OCI-LY7 (cell line): ENCODE measurements around the gene ATG9B. TPM values are rescaled to one million over a fixed set of nuclear protein-coding genes. Genes with fewer than 3 reads are reported as not detected.

Experiments used
- BruUV-seq: library from RNA; stranded (reverse); fragments of 400-500 nt; replicated peaks from 2 replicates; lab custom pipeline; 2021; lab: Mats Ljungman, UMichigan
- CTCF ChIA-PET: fragments of 300-600 bp; sonication (Branson Sonifier 250); formaldehyde crosslinking; loops from one replicate; lab custom pipeline; 2022; ENCODE audit warnings: antibody characterized with exemption; ENCODE audit not compliant: unreplicated experiment; lab: Charles Lee
- POLR2A ChIA-PET: fragments of 300-600 bp; sonication (Branson Sonifier 250); formaldehyde crosslinking; loops from one replicate; lab custom pipeline; 2022; ENCODE audit warnings: antibody characterized with exemption; lab: Charles Lee
- DNase-seq: peaks from one replicate; pipeline ENCODE4 v3.0.0-alpha.2; 2015; ENCODE audit warnings: low spot score
- H2AFZ ChIP-seq: fragments of 200-600 bp; sonication (generic), shearing (Covaris generic); 2 replicates; pipeline ENCODE4 v1.6.1; 2014; ENCODE audit warnings: mild to moderate bottlenecking, antibody characterized with exemption, low read length, moderate library complexity
- H3K27ac ChIP-seq: fragments of 200-600 bp; sonication (generic); 2 replicates; pipeline ENCODE4 v1.5.1; 2014; ENCODE audit warnings: mixed run types, low read depth, mild to moderate bottlenecking, moderate library complexity, low read length, inconsistent platforms; ENCODE audit not compliant: poor library complexity, severe bottlenecking
- H3K36me3 ChIP-seq: fragments of 200-600 bp; sonication (generic); 2 replicates; pipeline ENCODE4 v1.6.1; 2014; ENCODE audit warnings: mild to moderate bottlenecking, antibody characterized with exemption, low read length, moderate library complexity, mixed read lengths; ENCODE audit not compliant: insufficient read depth
- H3K4me1 ChIP-seq: fragments of 200-600 bp; sonication (generic); 2 replicates; pipeline ENCODE4 v1.5.1; 2014; ENCODE audit warnings: mild to moderate bottlenecking, low read length; ENCODE audit not compliant: insufficient read depth, poor library complexity, severe bottlenecking
- H3K4me2 ChIP-seq: fragments of 200-600 bp; sonication (generic); 2 replicates; pipeline ENCODE4 v1.6.1; 2014; ENCODE audit warnings: mild to moderate bottlenecking, low read length
- H3K4me3 ChIP-seq: fragments of 200-600 bp; sonication (generic); 2 replicates; pipeline ENCODE4 v1.5.1; 2014; ENCODE audit warnings: mild to moderate bottlenecking, low read depth, low read length; ENCODE audit not compliant: poor library complexity, severe bottlenecking
- H3K79me2 ChIP-seq: fragments of 200-600 bp; sonication (generic); 2 replicates; pipeline ENCODE4 v1.6.1; 2016; ENCODE audit warnings: low read depth, mild to moderate bottlenecking, low read length, moderate library complexity, mixed read lengths; ENCODE audit not compliant: insufficient read depth
- H3K9me2 ChIP-seq: fragments of 200-600 bp; sonication (generic); 2 replicates; pipeline ENCODE4 v1.6.1; 2016; ENCODE audit warnings: mild to moderate bottlenecking, low read length, mixed read lengths; ENCODE audit not compliant: insufficient read depth
- H3K9me3 ChIP-seq: fragments of 200-600 bp; sonication (generic); 2 replicates; pipeline ENCODE4 v1.6.1; 2014; ENCODE audit warnings: mild to moderate bottlenecking, mixed run types, low read length, mixed read lengths
- H4K20me1 ChIP-seq: fragments of 200-600 bp; sonication (generic); 2 replicates; pipeline ENCODE4 v1.6.1; 2014; ENCODE audit warnings: mild to moderate bottlenecking, antibody characterized with exemption, low read length, moderate library complexity, mixed read lengths; ENCODE audit not compliant: insufficient read depth
- CTCF ChIP-seq: fragments of 200-600 bp; sonication (generic); conservative IDR thresholded peaks from 2 replicates; pipeline ENCODE4 v1.5.1; 2014; ENCODE audit warnings: mild to moderate bottlenecking, antibody characterized with exemption, low read length, moderate library complexity, mixed read lengths
- EZH2phosphoT487 ChIP-seq: fragments of 200-600 bp; sonication (generic); IDR thresholded peaks from 2 replicates; pipeline ENCODE4 v1.6.1; 2018; ENCODE audit warnings: low read depth, borderline replicate concordance, mild to moderate bottlenecking, mixed run types, antibody characterized with exemption, low read length, moderate library complexity, mixed read lengths
- intact Hi-C: fragments of 100-400 bp; cut with micrococcal nuclease; formaldehyde crosslinking; loops from one replicate; pipeline ENCODE4 v1.10.0; 2022; ENCODE audit not compliant: unreplicated experiment
- total RNA-seq, 2 experiments: library from RNA; depleted of rRNA in 1 of 2; stranded (reverse); fragments of >200 nt in 1 of 2; shearing (Covaris generic) in 1 of 2; gene quantifications; 2 replicates each; pipeline ENCODE4 v1.2.3, GENCODE V29; 2014 to 2022

The ATG9B gene
- total RNA-seq, 2 experiments from 2014 or later: 0.97 to 1.1 TPM

- intact Hi-C loops: loop anchor here (1.0 kb wide), 3 partner anchors 21 to 52 kb away; partner anchors contain the start of genes ABCB8 and FASTK
- no peaks in the 10 kb centered on the region for H3K9me2 ChIP-seq
- H2AFZ ChIP-seq: peak overlapping the region; percentile 87
- H3K9me3 ChIP-seq: no peaks in the 10 kb centered on the region
- H3K4me2 ChIP-seq: peak overlapping the region; percentile 98
- H3K4me1 ChIP-seq: peaks cover 33% of the 10 kb centered on the region
- peaks cover 8% of the 10 kb centered on the region for H3K36me3 ChIP-seq
- no peaks in the 10 kb centered on the region for H4K20me1 ChIP-seq
- BruUV-seq: TSS peak; percentile 65
- DNase-seq: peak; percentile 41
- TF ChIP-seq CTCF (no peak), EZH2phosphoT487 (no peak)
- ChIA-PET POLR2A (interaction anchor here (0.8 to 1.3 kb wide), 4 partner anchors 9 to 31 kb away, joined by 3 read pairs; partner anchors contain the start of genes ABCB8 and TMUB1), CTCF (no interaction called here)
- H3K4me3 ChIP-seq: peak overlapping the region; percentile 98
- peak overlapping the region; percentile 70 for H3K27ac ChIP-seq
- H3K79me2 ChIP-seq: peaks cover 14% of the 10 kb centered on the region; the same call in 1 of the 2 replicates
Observed at GRCh38 chr7:151058781-151059366, 34.6 kb upstream of the ATG9B start.

- ChIA-PET POLR2A (interaction anchor here (0.7 to 1.3 kb wide), 5 partner anchors 8 to 51 kb away, joined by 3 read pairs; partner anchors contain the start of genes ABCB8 and TMUB1), CTCF (interaction anchor here (0.6 to 1.1 kb wide), 2 partner anchors 27 to 1060 kb away, joined by 3 to 4 read pairs; no protein-coding TSS in a partner anchor)
- peak overlapping the region; percentile 98 for H3K4me2 ChIP-seq
- peak overlapping the region; percentile 70 for H3K27ac ChIP-seq
- H3K4me1 ChIP-seq: peaks cover 37% of the 10 kb centered on the region
- peaks cover 8% of the 10 kb centered on the region for H3K36me3 ChIP-seq
- H3K4me3 ChIP-seq: peak overlapping the region; percentile 98
- H3K9me2 ChIP-seq: no peaks in the 10 kb centered on the region
- no peak for TF ChIP-seq EZH2phosphoT487
- TF ChIP-seq CTCF: no peak
- intact Hi-C loops: loop anchor here (1.0 kb wide), 1 partner anchor 30 kb away; the partner anchor contains the start of gene ABCB8
- H4K20me1 ChIP-seq: no peaks in the 10 kb centered on the region
- peaks cover 14% of the 10 kb centered on the region; the same call in 1 of the 2 replicates for H3K79me2 ChIP-seq
- peak; percentile 99 for DNase-seq
- no peaks in the 10 kb centered on the region for H3K9me3 ChIP-seq
- peak overlapping the region; percentile 87; the same call in 1 of the 2 replicates for H2AFZ ChIP-seq
- BruUV-seq: no TSS peak
Observed at GRCh38 chr7:151057989-151058780, 33.9 kb upstream of the ATG9B start.
